HepG2 (cell line): Measurements from ENCODE around the gene TRAF4. TPM values are rescaled to one million over a fixed set of nuclear protein-coding genes. Genes with fewer than 3 reads are reported as not detected.

Source experiments
- CCDC6 ChIP-seq: sonication (generic); formaldehyde crosslinking; IDR thresholded peaks from 2 replicates; pipeline ENCODE4 v1.8.1; 2022; ENCODE audit warnings: mild to moderate bottlenecking, missing genetic modification reagents, moderate library complexity
- HCFC1 ChIP-seq: fragments of 150-350 bp; IDR thresholded peaks from 2 replicates; pipeline ENCODE4 v1.6.1; 2014; ENCODE audit warnings: low read depth, low read length
- IKZF4 ChIP-seq: sonication (generic); formaldehyde crosslinking; IDR thresholded peaks from 2 replicates; pipeline ENCODE4 v1.5.1; 2020; ENCODE audit warnings: borderline replicate concordance, mild to moderate bottlenecking, low read depth, missing genetic modification reagents; ENCODE audit errors: not compliant biosample characterization
- MAFF ChIP-seq: IDR thresholded peaks from 2 replicates; pipeline ENCODE4 v1.6.1; 2011; ENCODE audit warnings: low read depth, low read length, improper control_type of control experiment
- MXI1 ChIP-seq: IDR thresholded peaks from 3 replicates; pipeline ENCODE4 v1.6.1; 2012; ENCODE audit warnings: low read depth, low read length, inconsistent platforms, borderline replicate concordance
- RCOR2 ChIP-seq: IDR thresholded peaks from 2 replicates; pipeline ENCODE4 v1.6.1; 2016; ENCODE audit warnings: missing biosample characterization, missing genetic modification reagents
- ZNF296 ChIP-seq: sonication (generic); formaldehyde crosslinking; conservative IDR thresholded peaks from 2 replicates; pipeline ENCODE4 v1.5.0; 2020; ENCODE audit warnings: mild to moderate bottlenecking, missing genetic modification reagents
- polyA plus RNA-seq, 8 experiments: library from polyadenylated mRNA; depleted of rRNA in 3 of 8; stranded (reverse) in 7 of 8; unstranded in 1 of 8; fragments of >200 nt; fragmentation: Illumina TruSeq in 4 of 8; extraction: Trizol in 4 of 8; gene quantifications; 2 replicates each; pipeline versions ENCODE4 v1.2.1 to v1.2.3, GENCODE V29; 2011 to 2016; ENCODE audit warnings: low read depth in 4 of 8, missing spikeins in 1 of 8, mixed read lengths in 1 of 8; ENCODE audit not compliant: insufficient read depth in 1 of 8
- total RNA-seq, 5 experiments: library from RNA; depleted of rRNA; stranded (reverse); fragments of >200 nt; fragmentation: Illumina TruSeq; extraction: Trizol; gene quantifications; 2 replicates each; pipeline ENCODE4 v1.2.3, GENCODE V29; 2016; ENCODE audit warnings: low read depth in 1 of 5
- TF ChIP-seq, protein P1 (sequence below): sonication (generic); formaldehyde crosslinking; IDR thresholded peaks from 2 replicates; pipeline ENCODE4 v1.5.0; 2020; ENCODE audit warnings: mild to moderate bottlenecking, missing genetic modification reagents
- TF ChIP-seq, protein P2 (sequence below): sonication (generic); formaldehyde crosslinking; IDR thresholded peaks from 2 replicates; pipeline ENCODE4 v1.4.0; 2020; ENCODE audit warnings: mild to moderate bottlenecking, missing genetic modification reagents
- TF ChIP-seq, protein P3 (sequence below): sonication (generic); formaldehyde crosslinking; IDR thresholded peaks from 2 replicates; pipeline ENCODE4 v1.4.0; 2020; ENCODE audit warnings: mild to moderate bottlenecking, missing genetic modification reagents
- TF ChIP-seq, protein P4 (sequence below): sonication (generic); formaldehyde crosslinking; conservative IDR thresholded peaks from 2 replicates; pipeline ENCODE4 v1.8.0; 2022; ENCODE audit warnings: mild to moderate bottlenecking, moderate library complexity, missing genetic modification reagents
- TF ChIP-seq, protein P5 (sequence below): sonication (generic); formaldehyde crosslinking; IDR thresholded peaks from 2 replicates; pipeline ENCODE4 v1.9.0; 2021; ENCODE audit warnings: missing genetic modification reagents, borderline replicate concordance

The TRAF4 gene
- total and polyA plus RNA-seq, 2 of the 13 experiments (the other 11 are each of a cell fraction or from before 2014, with no cell fraction given): 86.0 to 89.9 TPM

DNA sequence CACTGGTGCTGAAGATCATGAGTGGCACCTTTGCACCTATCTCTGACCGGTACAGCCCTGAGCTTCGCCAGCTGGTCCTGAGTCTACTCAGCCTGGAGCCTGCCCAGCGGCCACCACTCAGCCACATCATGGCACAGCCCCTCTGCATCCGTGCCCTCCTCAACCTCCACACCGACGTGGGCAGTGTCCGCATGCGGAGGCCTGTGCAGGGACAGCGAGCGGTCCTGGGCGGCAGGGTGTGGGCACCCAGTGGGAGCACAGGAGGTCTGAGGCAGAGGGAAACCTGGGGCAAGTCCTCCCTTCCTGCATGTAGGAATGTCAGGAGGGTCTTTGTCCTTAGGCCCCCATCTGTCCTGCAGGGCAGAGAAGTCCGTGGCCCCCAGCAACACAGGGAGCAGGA, 6.5 kb upstream of the TRAF4 start (continued):
- TF ChIP-seq HCFC1: no peak
- TF ChIP-seq, protein P1, sequence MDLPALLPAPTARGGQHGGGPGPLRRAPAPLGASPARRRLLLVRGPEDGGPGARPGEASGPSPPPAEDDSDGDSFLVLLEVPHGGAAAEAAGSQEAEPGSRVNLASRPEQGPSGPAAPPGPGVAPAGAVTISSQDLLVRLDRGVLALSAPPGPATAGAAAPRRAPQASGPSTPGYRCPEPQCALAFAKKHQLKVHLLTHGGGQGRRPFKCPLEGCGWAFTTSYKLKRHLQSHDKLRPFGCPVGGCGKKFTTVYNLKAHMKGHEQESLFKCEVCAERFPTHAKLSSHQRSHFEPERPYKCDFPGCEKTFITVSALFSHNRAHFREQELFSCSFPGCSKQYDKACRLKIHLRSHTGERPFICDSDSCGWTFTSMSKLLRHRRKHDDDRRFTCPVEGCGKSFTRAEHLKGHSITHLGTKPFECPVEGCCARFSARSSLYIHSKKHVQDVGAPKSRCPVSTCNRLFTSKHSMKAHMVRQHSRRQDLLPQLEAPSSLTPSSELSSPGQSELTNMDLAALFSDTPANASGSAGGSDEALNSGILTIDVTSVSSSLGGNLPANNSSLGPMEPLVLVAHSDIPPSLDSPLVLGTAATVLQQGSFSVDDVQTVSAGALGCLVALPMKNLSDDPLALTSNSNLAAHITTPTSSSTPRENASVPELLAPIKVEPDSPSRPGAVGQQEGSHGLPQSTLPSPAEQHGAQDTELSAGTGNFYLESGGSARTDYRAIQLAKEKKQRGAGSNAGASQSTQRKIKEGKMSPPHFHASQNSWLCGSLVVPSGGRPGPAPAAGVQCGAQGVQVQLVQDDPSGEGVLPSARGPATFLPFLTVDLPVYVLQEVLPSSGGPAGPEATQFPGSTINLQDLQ (CRISPR knock-in tag): no peak
- no peak for TF ChIP-seq MAFF
- TF ChIP-seq CCDC6 (CRISPR knock-in tag): no peak
- TF ChIP-seq MXI1: no peak
- TF ChIP-seq, protein P2, sequence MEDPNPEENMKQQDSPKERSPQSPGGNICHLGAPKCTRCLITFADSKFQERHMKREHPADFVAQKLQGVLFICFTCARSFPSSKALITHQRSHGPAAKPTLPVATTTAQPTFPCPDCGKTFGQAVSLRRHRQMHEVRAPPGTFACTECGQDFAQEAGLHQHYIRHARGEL (CRISPR knock-in tag): no peak
- no peak for TF ChIP-seq RCOR2 (CRISPR knock-in tag)
- TF ChIP-seq, protein P3, sequence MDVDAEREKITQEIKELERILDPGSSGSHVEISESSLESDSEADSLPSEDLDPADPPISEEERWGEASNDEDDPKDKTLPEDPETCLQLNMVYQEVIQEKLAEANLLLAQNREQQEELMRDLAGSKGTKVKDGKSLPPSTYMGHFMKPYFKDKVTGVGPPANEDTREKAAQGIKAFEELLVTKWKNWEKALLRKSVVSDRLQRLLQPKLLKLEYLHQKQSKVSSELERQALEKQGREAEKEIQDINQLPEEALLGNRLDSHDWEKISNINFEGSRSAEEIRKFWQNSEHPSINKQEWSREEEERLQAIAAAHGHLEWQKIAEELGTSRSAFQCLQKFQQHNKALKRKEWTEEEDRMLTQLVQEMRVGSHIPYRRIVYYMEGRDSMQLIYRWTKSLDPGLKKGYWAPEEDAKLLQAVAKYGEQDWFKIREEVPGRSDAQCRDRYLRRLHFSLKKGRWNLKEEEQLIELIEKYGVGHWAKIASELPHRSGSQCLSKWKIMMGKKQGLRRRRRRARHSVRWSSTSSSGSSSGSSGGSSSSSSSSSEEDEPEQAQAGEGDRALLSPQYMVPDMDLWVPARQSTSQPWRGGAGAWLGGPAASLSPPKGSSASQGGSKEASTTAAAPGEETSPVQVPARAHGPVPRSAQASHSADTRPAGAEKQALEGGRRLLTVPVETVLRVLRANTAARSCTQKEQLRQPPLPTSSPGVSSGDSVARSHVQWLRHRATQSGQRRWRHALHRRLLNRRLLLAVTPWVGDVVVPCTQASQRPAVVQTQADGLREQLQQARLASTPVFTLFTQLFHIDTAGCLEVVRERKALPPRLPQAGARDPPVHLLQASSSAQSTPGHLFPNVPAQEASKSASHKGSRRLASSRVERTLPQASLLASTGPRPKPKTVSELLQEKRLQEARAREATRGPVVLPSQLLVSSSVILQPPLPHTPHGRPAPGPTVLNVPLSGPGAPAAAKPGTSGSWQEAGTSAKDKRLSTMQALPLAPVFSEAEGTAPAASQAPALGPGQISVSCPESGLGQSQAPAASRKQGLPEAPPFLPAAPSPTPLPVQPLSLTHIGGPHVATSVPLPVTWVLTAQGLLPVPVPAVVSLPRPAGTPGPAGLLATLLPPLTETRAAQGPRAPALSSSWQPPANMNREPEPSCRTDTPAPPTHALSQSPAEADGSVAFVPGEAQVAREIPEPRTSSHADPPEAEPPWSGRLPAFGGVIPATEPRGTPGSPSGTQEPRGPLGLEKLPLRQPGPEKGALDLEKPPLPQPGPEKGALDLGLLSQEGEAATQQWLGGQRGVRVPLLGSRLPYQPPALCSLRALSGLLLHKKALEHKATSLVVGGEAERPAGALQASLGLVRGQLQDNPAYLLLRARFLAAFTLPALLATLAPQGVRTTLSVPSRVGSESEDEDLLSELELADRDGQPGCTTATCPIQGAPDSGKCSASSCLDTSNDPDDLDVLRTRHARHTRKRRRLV (CRISPR knock-in tag): no peak
- TF ChIP-seq, protein P4, sequence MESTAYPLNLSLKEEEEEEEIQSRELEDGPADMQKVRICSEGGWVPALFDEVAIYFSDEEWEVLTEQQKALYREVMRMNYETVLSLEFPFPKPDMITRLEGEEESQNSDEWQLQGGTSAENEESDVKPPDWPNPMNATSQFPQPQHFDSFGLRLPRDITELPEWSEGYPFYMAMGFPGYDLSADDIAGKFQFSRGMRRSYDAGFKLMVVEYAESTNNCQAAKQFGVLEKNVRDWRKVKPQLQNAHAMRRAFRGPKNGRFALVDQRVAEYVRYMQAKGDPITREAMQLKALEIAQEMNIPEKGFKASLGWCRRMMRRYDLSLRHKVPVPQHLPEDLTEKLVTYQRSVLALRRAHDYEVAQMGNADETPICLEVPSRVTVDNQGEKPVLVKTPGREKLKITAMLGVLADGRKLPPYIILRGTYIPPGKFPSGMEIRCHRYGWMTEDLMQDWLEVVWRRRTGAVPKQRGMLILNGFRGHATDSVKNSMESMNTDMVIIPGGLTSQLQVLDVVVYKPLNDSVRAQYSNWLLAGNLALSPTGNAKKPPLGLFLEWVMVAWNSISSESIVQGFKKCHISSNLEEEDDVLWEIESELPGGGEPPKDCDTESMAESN (CRISPR knock-in tag): no peak
- no peak for TF ChIP-seq ZNF296 (CRISPR knock-in tag)
- TF ChIP-seq IKZF4 (CRISPR knock-in tag): no peak
- TF ChIP-seq, protein P5, sequence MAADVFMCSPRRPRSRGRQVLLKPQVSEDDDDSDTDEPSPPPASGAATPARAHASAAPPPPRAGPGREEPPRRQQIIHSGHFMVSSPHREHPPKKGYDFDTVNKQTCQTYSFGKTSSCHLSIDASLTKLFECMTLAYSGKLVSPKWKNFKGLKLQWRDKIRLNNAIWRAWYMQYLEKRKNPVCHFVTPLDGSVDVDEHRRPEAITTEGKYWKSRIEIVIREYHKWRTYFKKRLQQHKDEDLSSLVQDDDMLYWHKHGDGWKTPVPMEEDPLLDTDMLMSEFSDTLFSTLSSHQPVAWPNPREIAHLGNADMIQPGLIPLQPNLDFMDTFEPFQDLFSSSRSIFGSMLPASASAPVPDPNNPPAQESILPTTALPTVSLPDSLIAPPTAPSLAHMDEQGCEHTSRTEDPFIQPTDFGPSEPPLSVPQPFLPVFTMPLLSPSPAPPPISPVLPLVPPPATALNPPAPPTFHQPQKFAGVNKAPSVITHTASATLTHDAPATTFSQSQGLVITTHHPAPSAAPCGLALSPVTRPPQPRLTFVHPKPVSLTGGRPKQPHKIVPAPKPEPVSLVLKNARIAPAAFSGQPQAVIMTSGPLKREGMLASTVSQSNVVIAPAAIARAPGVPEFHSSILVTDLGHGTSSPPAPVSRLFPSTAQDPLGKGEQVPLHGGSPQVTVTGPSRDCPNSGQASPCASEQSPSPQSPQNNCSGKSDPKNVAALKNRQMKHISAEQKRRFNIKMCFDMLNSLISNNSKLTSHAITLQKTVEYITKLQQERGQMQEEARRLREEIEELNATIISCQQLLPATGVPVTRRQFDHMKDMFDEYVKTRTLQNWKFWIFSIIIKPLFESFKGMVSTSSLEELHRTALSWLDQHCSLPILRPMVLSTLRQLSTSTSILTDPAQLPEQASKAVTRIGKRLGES (CRISPR knock-in tag): no peak
